Cerebellar nuclear complex (tissue), 1 donor: ENCODE data around the gene CDC25B.

Source experiments
- DNase-seq, 2 experiments: peaks; one replicate each; lab custom pipeline; 2025; lab: John Stamatoyannopoulos, UW

CDC25B gene

GRCh38 chr20:3764659-3765058, 31.5 kb upstream of the CDC25B start:
- no peak for DNase-seq

- no peak for DNase-seq
These were observed 30.8 kb upstream of the CDC25B start for GRCh38 chr20:3765171-3765882.

DNA sequence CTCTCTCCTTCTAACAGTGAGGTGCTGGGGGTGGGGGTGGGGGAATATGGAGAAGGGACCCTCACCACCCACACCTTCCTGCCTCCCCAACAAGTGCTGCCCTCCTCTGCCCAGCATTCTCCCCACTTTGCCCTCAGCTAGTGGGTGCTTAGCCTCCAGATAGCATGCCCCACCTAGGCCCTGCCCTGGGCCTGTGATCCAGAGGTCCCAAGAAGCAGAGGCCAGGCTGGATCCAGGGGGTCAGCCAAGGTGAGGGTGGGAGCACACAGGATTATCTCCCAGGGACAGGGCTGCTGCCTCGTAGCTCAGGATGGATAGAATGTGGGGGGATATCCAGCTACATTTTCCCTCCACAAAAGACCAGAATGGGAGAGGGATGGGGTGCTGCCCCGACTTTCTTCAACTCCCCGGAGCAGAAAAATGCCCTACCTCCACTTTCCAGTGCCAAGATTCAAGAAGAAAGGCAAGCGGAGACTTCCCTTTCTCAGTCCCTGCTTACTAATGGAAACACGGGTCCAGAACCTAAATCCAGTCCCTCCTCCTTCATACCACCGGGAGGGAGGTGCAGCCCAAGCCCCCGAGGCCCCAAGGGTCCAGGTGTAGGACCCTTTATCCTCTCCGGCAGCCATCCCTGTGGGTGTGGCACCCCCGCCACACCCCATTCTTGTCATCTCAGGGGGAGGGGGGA, 29.5 kb upstream of the CDC25B start:
- no peak for DNase-seq

DNA sequence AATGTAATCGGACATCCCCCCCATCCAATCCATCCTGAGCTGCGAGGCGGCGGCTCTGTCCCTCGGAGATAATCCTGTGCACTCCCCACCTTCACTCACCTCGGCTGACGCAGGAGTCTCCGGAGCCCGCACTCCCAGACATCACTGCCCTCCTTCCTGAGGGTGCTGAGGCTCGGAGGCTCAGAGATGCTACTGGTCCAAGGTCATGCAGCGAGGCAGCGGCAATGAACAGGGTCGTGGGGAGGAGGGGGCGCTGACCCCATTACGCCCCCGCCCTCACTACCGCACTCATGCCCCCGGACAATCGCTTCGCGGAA, 29.0 kb upstream of the CDC25B start:
- no peak for DNase-seq

DNA sequence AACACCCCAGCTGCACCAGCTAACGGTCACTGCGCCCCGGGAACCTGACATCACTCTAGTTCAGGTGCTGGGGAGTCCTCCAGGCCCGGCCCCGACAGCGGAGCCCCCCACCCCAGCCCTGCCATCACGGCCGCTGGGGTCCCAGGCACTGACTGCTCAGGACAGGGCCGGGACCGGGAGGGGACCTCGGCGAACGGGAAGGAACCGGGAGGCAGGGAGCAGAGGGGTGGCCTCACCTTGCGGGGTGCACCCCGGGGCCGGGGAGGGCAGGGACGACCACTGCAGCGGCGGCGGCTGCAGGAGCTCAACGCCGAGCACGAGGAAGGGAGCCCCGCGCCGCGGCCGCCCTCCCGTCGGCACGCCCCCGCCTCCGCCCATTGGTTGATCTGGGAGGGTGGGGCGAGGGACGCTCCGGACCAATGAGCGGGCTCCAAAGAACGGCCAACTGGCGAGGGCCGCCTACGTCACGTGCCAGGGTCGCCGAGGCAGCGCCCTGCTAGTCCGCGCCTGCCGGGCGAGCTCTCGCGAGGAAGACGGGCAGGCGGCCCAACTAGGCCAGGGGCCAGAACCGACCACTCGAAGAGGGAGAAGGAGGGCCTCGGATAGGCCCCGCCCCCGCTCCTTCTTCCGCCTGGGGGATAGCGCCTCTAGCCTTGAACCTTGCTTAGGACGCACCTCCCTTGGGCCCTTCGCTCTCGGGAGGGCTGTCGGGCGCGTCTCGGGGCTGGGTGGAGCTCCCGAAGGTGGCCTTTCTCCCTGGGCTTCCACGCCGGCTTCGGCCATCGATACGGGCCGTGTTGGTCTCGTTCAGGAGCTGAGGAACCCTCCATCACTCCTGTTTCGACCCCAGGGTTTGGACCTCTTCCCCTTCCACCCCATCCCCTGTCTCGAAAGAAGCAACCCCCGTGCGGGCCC, 28.4 kb upstream of the CDC25B start, which contains the start of gene ADISSP:
Gene ADISSP (minus strand): TSS at position 327 of the 915 bp plus-strand sequence. CDS start 7,653 bp downstream, outside the sequence.
- peak; percentile 69 to 85 for DNase-seq

DNA sequence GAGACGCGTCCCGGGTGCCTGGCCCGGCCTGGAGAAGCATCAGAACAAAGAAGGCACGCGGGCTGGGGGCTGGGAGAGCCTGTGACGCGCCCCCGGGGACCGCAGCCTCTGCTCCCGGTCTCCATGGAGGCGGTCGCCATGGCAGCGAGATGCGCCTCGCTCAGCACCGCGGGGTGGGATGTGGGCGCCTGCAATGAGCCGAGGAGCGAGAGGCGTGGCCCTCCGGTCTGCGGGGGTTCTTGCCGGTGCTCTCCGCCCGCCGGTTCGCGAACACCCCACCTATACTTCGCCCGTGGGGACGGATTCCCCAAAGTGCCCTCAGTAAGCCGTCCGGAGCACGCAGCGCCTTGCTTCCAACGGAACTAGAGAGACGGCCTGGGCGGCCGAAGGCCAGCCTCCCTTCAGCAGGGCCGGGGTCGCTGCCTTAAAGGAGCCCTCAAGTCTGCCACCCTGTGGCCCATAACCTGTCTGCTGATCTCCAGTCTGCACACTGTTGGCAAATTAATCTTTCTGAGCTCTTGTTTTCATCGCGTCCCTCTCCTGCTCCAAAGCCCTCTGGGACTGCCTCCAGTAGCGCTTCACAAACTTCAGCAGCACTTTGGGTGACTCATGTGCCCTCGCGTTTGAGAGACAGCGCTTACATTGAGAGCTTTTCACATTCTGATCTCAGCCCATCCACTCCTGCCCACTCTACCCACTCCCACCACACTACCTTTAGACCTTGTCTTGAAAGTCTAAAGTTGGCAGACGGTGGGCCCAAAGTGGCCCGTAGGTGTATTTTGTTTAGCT, 27.6 kb upstream of the CDC25B start:
- DNase-seq: no peak

GRCh38 chr20:3771552-3772058, 24.5 kb upstream of the CDC25B start:
- no peak for DNase-seq

DNA sequence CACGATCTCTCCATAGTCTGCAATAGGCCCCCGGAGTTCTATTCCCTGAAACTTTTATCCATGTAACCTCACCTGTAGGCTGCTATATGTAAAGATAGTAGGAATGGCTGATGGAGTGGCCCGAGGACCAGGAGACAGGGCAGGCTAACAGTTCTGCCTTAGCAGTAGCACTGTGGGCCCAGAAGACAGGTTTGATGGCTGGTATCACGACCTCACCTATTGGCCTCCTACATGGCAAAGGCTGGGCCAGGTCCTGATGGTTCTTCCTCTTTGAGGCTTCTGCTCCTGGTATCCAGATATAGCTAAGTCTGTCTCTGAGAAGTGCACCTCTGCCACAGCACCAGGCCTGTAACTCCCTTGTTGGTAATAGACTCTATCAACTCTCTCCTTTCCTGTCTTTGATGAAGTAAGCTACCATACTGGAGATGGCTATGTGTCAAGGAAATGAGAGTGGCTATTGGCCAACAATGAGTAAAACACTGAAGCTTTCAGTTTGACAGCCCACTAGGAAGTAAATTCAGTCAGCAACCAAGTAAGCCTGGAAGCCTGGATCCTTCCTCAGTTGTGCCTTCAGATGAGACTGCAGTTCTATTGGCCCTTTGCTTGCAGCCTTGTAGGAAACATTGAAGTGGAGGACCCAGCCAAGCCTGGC, 20.5 kb upstream of the CDC25B start:
- DNase-seq: no peak

- DNase-seq: no peak
These were observed 18.8 kb upstream of the CDC25B start for GRCh38 chr20:3777381-3777715.

DNA sequence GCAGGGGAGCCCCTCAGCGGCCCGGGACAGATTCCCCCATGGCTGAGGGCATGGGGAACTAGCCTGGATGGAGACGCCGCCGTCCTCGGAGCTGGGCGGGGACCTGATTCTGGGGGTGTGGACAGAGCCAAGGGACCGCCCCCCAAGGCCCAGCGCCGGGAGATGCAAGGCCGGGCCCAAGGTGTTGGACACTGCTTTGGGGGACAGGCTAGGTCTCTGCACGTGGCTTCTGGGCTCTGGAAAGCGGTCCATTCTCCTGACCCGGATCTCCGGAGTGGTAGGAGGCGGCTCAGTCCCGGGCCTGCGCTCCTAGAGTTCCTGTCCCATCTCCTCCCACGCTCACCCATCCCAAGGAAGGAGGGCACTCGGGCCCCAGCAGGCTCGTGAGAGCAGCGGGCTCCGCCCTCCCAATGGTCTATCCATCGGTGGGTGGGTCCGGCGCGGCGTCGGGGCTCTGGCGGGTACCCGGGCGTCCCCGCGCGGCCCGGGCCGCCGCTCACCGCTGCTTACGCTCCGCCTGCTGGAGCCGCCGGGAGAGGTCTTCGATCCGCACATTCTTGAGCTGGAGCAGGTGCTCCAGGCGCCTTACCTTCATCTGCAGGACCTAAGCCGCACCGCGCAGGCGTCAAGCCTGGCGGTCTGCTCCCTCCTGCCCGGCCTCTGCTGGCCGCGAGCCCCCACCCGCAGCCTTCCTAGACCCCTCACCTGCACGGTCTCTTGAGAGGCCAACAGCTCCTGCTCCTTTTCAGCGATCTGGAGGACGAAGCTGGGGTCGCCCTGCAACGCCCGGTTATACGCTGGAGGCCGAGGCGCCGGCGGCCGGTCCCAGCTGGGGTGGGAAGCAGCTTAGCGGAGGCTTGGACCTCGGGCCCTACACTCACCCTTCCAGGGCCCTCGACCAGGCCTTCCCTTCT, 18.1 kb upstream of the CDC25B start:
- DNase-seq: no peak

GRCh38 chr20:3778976-3779375, 17.1 kb upstream of the CDC25B start:
- no peak for DNase-seq

DNA sequence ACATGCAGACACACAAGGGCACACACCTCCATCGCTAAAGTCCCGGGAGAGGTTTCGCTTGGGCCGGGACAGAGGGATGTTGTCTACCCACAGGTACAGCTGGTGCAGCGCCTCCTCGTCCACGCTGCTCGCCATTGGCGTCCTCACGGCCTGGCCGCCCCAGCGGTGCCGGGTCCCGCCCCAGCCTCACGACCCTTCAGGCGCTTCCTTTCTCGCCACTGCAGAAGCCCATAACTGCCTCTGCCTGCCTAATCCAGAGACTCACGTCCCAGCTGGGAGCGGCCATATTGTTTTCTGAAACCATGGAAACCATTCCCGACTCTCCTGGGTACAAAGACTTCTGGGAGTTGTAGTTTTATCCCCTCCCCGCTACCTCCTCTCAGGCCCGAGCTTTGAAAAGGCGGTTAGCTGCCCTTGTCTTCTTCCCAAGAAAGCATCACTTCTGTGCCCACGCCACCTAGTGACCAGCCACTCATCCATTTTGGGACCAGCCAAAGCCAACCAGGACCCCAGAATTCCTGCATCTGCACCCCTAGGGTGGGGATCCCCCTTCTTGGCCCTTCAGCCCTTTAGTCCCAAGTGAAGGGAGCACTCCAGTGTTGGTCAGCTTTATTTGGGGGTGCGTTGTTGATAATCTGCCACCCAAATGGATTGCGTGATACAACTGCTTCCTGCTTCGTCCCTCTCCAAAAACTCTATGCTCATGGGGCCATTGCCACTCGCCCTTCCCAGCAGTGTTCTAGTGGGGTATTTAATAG, 14.8 kb upstream of the CDC25B start, which contains the start of gene SPEF1:
Gene SPEF1 (minus strand): TSS at position 296 of the 758 bp plus-strand sequence. CDS start 161 bp downstream, at position 135.
- peak; percentile 81 for DNase-seq

GRCh38 chr20:3782597-3782996, 13.5 kb upstream of the CDC25B start:
- DNase-seq: no peak

DNA sequence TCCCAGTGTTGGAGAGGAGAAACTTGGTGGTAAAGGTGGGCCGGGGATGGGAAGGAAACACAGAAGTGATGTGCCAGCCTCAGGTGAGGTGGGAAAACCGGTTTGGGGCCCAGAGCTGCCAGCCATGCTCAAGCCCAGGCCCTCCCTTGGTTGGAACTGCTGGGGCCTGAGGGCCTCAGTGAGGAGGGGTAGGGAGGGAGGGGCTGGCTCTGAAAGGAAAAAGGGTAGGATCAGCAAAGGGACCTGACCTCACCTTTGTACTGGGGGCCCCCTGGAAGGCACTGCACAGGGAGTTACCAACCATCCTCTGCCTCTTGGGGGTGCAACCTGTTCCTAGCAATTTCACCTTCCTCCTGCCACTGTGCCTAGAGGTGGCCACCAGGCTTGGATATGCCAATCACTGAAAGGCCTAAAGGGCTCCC, 13.0 kb upstream of the CDC25B start:
- no peak for DNase-seq

DNA sequence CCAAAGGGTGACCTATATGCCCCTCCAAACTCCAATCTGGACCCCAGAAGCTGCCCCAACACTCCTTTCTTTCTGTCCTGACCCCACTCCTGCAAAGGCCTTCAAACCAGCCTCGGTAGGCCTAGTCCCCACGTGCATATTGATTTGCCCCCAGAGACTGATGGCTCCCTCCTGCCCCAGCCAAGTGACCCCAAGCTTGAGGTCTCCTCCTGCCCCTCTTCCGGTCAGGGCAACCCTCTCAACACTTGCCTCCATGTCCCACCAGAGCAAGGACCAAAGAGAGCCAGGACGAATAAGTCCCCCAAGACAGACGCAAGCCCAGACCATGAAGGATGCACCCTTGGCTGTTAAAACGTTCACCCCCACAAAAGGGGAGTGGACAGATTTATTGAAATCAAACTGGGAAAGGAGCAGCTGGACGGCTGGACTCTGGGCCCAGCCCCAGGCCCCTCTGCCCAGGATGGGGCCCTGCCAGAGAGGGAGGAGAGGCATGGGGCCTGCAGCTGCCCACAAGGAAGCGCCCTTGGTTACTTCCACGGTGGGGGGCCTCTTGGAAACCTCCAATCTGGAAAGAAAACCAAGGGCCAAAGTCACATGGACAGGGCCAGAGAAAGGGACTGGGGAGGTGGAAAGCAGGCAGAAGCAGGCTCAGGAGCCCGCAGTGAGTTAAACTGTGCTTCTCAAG, 12.5 kb upstream of the CDC25B start:
- DNase-seq: no peak

GRCh38 chr20:3784216-3784853, 11.8 kb upstream of the CDC25B start:
- no peak for DNase-seq

DNA sequence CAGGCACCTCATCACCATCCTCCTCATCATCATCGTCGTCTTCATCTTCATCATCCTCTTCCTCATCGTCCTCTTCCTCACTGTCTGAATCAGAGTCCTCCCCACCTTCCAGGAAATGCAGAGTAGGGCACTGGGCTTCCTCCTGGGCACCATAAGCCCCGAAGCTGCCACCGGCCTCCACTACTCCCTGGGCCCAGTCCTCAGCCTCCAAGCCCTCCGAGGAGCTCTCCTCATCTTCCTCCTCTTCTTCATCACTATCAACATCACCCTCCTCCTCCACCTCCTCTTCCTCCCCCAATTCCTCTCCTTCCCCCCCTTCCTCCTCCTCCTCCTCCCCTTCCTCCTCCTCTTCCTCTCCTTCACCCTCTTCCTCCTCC, 11.3 kb upstream of the CDC25B start:
- no peak for DNase-seq
